Stimulated activated CD4-positive, alpha-beta T cell treated with anti-CD3 and anti-CD28 coated beads, Interleukin-1b, Interleukin-23, amount 100 ng/mL, for 24 hours (primary cell): ENCODE results near the gene GALT.

ENCODE experiments used
- DNase-seq, 4 experiments: peaks; one replicate each; pipeline ENCODE4 v3.0.0-alpha.2; 2020; ENCODE audit warnings: low read depth in 4 of 4, low spot score in 1 of 4

Gene GALT

GRCh38 chr9:34675869-34676268, 29.4 kb downstream of the GALT start:
- no peak for DNase-seq

GRCh38 chr9:34684145-34684544, 37.7 kb downstream of the GALT start:
- peak in 1 of 4 experiments; percentile 24 for DNase-seq

- DNase-seq = no peak
These were observed 38.3 kb downstream of the GALT start for GRCh38 chr9:34684816-34685215.

- no peak for DNase-seq
These were observed 39.1 kb downstream of the GALT start for GRCh38 chr9:34685591-34685990.

- DNase-seq = no peak
These were observed 39.8 kb downstream of the GALT start for GRCh38 chr9:34686231-34686630.

- no peak for DNase-seq
These were observed 40.3 kb downstream of the GALT start for GRCh38 chr9:34686732-34687131.

GRCh38 chr9:34687276-34688030, 41.0 kb downstream of the GALT start:
- no peak for DNase-seq

GRCh38 chr9:34688329-34689115, 42.0 kb downstream of the GALT start:
- DNase-seq = no peak

- DNase-seq = no peak
These were observed 42.6 kb downstream of the GALT start for GRCh38 chr9:34689116-34689470.

GRCh38 chr9:34689512-34689911, 43.0 kb downstream of the GALT start:
- DNase-seq = no peak

GRCh38 chr9:34690983-34691935, 44.8 kb downstream of the GALT start, which contains the start of gene CCL19:
Gene CCL19, minus strand, starts transcription at chr9:34691276. Its CDS starts 137 bp downstream, at chr9:34691139.
- no peak for DNase-seq

GRCh38 chr9:34691936-34692315, 45.5 kb downstream of the GALT start:
- no peak for DNase-seq

- no peak for DNase-seq
These were observed 47.1 kb downstream of the GALT start for GRCh38 chr9:34693560-34693959.

GRCh38 chr9:34694811-34695210, 48.3 kb downstream of the GALT start:
- no peak for DNase-seq
